ENCODE measurements around the gene COX7A2L. TPM values are rescaled to one million over a fixed set of nuclear protein-coding genes. Genes with fewer than 3 reads are reported as not detected.

COX7A2L gene
- total and polyA plus RNA-seq, 9 of the 15 experiments (the other 6 are each of a cell fraction or from before 2014, with no cell fraction given): 118 to 481 (median 163) TPM

GRCh38 chr2:42392191-42392590 lies 31.2 kb upstream of the COX7A2L start (continued):
- TF ChIP-seq MGA (IDR thresholded peaks at IDR 0.05) (no peak), EP400 (IDR thresholded peaks at IDR 0.05) (no peak), CTCF (IDR thresholded peaks at IDR 0.05 in 2 of 3, conservative IDR thresholded peaks at IDR 0.05 in 1 of 3; ENCODE audit: insufficient read depth in 2 of 3, low read depth in 1 of 3, low read length in 3 of 3) (no peak), CBX5 (IDR thresholded peaks at IDR 0.05; ENCODE audit: borderline replicate concordance, low read depth) (no peak), PTTG1 (tag; IDR thresholded peaks at IDR 0.05; ENCODE audit: low read depth) (no peak), TRIM28 (IDR thresholded peaks at IDR 0.05) (no peak)
